HL-60 (cell line): ENCODE data around the gene SSNA1.

Experiments
- DNase-seq, 2 experiments: peaks; one replicate each; pipeline ENCODE4 v3.0.0-alpha.2; 2010 to 2020; ENCODE audit warnings: low read depth in 1 of 2, low spot score in 1 of 2
- H3K27ac ChIP-seq: fragments of 250-450 bp; sonication (Bioruptor Pico); replicated peaks from 2 replicates; pipeline ENCODE4 v1.5.1; 2020; ENCODE audit warnings: mild to moderate bottlenecking, moderate library complexity
- H3K27me3 ChIP-seq: fragments of 250-450 bp; sonication (Bioruptor Pico); 2 replicates; pipeline ENCODE4 v1.5.1; 2021; ENCODE audit warnings: mild to moderate bottlenecking, moderate library complexity; ENCODE audit not compliant: insufficient read depth, poor library complexity, severe bottlenecking
- H3K4me3 ChIP-seq: replicated peaks from 2 replicates; pipeline ENCODE4 v1.5.1; 2011; ENCODE audit warnings: mild to moderate bottlenecking, control low read depth, low read length; ENCODE audit not compliant: insufficient read depth
- CTCF ChIP-seq: IDR thresholded peaks from one replicate; pipeline ENCODE4 v1.5.1; 2011; ENCODE audit warnings: low read length, control low read depth, inconsistent platforms; ENCODE audit not compliant: insufficient read depth
- GABPA ChIP-seq: IDR thresholded peaks from 2 replicates; pipeline ENCODE4 v1.6.1; 2012; ENCODE audit warnings: low read depth
- POLR2AphosphoS5 ChIP-seq: IDR thresholded peaks from 2 replicates; pipeline ENCODE4 v1.6.1; 2012; ENCODE audit warnings: low read depth
- REST ChIP-seq: IDR thresholded peaks from 2 replicates; pipeline ENCODE4 v1.6.1; 2012; ENCODE audit warnings: low read depth; ENCODE audit not compliant: insufficient replicate concordance
- SPI1 ChIP-seq: IDR thresholded peaks from 2 replicates; pipeline ENCODE4 v1.6.1; 2012; ENCODE audit warnings: low read depth, mild to moderate bottlenecking, borderline replicate concordance

Gene SSNA1

GRCh38 chr9:137225699-137226331 is 37.3 kb downstream of the SSNA1 start:
- TF ChIP-seq CTCF (no peak), SPI1 (no peak), GABPA (no peak), POLR2AphosphoS5 (no peak), REST (no peak)
- H3K27ac ChIP-seq: no peak overlapping the region

GRCh38 chr9:137226338-137227053 is 38.0 kb downstream of the SSNA1 start:
- no peak for TF ChIP-seq REST
- TF ChIP-seq SPI1: no peak
- TF ChIP-seq POLR2AphosphoS5: no peak
- no peak for TF ChIP-seq GABPA
- no peak for TF ChIP-seq CTCF
- no peaks in the 10 kb centered on the region for H3K27me3 ChIP-seq
- DNase-seq: no peak
- no peak overlapping the region for H3K27ac ChIP-seq
- no peak overlapping the region for H3K4me3 ChIP-seq

More at GRCh38 chr9:137225699-137226331, 37.3 kb downstream of the SSNA1 start:
- no peak for DNase-seq
- Histone ChIP-seq H3K27me3 (no peaks in the 10 kb centered on the region), H3K4me3 (no peak overlapping the region)

GRCh38 chr9:137227054-137227852 is 38.8 kb downstream of the SSNA1 start, which contains the start of gene RNF224:
Gene RNF224 (plus strand): TSS chr9:137227502. CDS start chr9:137228336, 834 bp downstream.
- H3K27me3 ChIP-seq: no peaks in the 10 kb centered on the region
- H3K4me3 ChIP-seq: no peak within 1 kb of the TSS
- no peak within 1 kb of the TSS for H3K27ac ChIP-seq
- peak; percentile 60 to 82 for DNase-seq
- no peak for TF ChIP-seq POLR2AphosphoS5
- TF ChIP-seq GABPA: no peak
- TF ChIP-seq CTCF: peak; percentile 95
- no peak for TF ChIP-seq SPI1
